Occipital lobe (tissue), 2 donors: ENCODE results near the gene COBLL1. TPM values are rescaled to one million over a fixed set of nuclear protein-coding genes. Genes with fewer than 3 reads are reported as not detected.

Experiments
- DNase-seq: peaks from one replicate; lab custom pipeline; 2025; lab: John Stamatoyannopoulos, UW
- total RNA-seq: library from RNA; depleted of rRNA; stranded (reverse); fragments of >200 nt; gene quantifications from one replicate; pipeline ENCODE4 v1.2.3, GENCODE V29; 2014

Gene COBLL1
- total RNA-seq, 1 donor from 2014 or later: 10.8 TPM

DNA sequence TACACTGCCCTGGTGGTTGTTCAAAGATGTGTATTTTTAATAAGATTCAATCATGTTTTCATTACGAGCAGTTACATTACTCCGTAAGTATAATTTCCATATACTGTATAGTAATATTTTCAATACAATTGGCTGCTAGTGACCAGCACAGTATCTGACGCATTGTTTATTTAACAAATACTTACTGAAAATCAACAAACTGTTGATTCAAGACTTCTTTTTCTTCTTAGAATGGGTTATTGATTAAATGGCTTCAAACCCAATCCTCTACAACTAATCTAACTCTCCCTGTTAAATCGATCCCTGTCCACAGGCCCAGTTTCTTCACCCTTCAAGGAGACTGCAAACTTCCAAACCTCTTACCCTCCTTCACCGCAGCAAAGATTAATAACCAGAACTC lies 18.5 kb downstream of the COBLL1 start:
- DNase-seq: no peak

DNA sequence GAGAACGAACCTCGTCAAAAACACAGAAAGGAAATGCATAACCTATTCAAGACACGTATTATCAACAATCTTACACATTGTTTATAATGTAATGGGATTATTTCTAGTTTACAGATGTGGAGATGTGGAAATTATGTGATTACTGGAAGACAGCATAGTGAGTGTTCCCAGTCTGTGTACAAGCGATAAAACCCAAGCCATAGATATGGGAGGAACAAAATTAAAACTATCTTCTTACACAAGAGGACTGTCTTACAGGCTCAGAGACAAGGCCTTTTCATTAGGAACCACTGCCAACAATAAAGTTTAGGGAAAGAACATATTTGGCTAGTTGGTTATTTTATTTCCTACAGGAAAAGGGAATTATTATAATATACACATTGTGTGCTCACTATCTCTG lies 20.3 kb downstream of the COBLL1 start:
- DNase-seq: no peak

DNA sequence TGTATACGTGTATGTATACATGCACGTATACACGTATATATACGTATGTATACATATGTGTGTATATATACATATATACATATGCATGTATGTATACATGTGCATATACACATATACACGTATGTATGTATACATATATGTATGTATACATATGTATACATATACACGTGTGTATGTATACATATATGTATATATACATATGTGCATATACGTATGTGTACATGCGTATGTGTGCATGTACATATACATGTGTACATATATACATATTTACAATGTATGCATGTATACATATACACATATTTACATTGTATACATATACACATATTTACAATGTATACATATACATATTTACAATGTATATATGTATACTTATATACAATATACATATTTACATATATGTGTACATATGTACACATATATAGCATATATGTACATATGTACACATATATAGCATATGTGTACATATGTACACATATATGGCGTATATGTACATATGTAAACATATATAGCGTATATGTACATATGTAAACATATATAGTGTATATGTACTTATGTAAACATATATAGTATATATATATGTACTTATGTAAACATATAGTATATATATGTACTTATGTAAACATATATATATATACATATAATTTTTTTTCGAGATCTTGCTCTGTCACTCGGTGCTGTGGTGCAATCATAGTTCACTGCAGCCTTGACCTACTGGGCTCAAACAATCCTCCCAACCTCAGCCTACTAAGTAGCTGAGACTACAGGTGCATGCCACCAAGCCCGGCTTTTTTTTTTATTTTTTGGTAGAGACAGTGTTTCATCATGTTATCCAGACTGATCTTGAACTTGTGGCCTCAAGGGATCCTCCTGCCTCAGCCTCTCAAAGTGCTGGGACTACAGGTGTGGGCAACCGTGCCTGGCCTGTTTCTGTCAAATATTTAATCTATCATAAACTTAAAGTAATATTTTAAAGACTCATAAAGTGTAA lies 23.2 kb downstream of the COBLL1 start:
- DNase-seq: no peak

- no peak for DNase-seq
Observed at GRCh38 chr2:164816900-164817299, 24.7 kb downstream of the COBLL1 start.

GRCh38 chr2:164816046-164816445 lies 25.6 kb downstream of the COBLL1 start:
- no peak for DNase-seq

DNA sequence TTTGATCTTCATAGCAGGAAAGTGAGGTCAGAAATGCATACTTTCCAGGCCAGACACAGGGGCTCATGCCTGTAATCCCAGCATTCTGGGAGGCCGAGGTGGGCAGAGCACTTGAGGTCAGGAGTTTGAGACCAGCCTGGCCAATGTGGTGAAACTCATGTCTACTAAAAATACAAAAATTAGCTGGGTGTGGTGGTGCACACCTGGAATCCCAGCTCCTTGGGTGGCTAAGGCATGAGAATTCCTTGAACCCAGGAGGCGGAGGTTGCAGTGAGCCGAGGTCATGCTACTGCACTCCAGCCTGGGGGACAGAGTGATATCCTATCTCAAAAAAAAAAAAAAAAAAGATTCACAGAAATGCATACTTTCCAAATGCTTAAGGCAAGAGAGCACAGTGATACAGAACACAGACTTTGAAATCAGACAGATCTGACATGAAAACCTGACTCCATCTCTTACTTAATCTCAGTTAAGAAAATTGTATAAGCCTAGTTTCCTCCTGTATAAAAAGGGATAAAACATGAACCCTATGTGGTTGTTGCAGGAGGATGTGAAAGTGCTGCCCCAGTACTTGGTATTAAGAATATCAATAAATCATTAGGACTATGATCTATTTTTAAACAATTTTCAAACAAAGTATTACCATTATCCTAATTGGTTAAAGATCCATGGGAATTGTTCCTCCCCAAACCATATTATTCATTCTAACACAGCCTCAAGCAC lies 26.4 kb downstream of the COBLL1 start:
- no peak for DNase-seq

GRCh38 chr2:164813535-164813934 lies 28.1 kb downstream of the COBLL1 start:
- no peak for DNase-seq

DNA sequence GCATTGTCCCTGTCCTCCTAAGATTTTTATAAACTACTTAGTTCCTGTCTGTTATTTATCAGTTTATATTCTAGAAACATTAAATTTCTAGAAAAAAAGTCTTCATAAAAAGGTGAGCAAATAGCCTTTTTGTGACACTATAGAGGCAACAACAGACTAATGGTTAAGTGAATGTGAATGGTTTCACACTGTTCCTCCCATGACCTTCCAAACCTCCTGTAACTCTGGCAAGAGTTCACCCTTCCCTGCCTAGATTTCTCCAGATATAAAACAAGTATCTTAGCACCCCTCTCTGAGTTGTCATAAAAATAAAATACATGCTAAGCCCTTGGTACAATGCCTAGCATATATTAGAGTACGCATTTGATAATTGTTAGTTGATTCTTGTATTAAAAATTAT lies 29.2 kb downstream of the COBLL1 start:
- DNase-seq: no peak

GRCh38 chr2:164811819-164812218 lies 29.8 kb downstream of the COBLL1 start:
- no peak for DNase-seq

DNA sequence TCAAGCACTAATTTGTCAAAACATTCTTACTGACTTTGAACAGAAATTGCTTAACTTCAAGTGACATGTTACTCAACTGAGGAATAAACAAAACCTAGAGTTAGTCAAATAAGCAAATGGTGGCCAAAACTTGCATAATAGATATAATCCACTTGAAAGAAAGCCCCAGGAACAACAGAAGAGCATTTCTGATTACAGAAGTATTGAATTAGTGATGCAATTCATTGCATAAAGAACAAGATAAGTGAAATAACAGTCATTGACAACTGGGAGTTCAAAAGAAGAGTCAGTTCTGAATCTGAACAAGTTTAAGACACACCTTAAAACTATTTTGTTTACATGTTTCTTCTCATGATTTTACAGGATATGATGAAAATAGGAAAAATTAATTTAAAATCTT lies 30.8 kb downstream of the COBLL1 start:
- no peak for DNase-seq

DNA sequence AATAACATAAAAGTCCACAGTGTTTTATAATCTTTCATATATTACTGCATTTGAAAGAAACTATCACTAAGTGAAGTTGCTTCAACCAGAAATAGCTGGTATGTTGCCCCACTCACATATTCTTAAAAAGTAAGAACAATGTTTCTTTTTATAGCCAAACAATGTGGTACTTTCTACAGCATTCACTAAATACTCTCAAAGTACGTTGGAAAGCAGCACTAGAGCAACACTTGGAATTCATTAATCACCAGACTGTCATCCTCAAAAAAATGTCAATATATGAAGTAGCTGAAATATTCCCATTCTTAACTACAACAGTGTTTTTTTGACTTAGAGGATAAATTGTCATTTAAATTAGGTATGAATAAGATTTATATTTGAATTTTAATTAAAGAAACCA lies 32.8 kb downstream of the COBLL1 start:
- DNase-seq: no peak

DNA sequence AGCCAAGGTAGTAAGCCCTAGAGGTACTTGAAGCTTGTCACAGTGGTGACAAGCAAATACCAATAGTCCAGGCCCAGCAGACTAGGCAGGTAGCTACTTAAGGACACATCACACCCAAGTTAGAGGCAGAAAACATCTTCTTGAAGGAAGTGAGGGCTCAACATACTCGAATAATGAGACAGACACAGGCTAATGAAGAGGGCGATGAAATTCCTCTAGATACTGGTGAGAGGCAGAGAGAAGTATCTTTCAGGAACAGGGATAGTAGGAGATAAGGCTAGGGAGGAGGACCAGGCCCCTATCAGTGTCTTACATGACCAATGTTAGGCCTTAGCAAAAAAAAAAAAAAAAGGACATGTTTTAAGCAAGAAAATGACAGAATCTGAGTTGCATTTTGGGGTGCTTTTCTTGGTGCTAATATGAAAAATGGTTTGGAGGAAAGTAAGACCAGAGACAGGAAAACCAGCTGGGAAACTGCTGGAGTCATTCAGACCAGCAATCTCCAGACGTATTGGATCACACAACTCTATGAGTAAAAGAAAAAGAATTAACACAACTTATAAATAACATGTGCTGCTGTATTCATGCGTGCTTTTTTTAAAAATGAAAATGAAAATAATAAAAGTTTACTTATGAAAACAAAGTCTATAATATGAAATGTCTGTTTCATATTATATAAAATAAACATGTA lies 37.7 kb downstream of the COBLL1 start:
- DNase-seq: no peak

DNA sequence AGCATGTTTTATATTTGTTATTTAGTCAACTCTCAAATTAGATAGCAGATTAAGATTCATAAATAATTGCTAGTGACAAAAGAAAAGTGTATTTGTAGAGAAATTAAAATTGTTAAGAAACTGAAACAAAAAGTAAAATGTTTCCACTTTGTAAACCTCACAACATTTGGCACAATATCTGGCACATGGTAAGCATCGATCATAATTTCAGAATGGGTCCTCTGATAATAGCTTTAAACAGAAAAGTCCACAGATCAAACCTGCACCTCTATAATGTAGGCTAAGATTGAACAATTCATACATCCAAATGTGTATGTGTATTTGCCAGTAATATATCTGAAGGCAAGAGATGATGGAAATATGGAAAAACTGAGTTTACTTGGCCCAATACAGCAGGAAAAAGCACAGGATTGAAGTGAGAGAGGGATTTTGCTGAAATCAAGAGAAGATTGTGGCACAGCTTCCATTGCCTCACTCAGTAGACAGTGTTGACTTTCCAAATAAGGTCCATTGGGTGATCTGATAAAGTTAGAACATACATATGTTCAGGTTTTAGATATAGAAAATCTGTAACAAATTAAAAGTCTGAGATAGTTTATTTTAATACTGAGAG lies 39.4 kb downstream of the COBLL1 start:
- no peak for DNase-seq

GRCh38 chr2:164800572-164800971 lies 41.1 kb downstream of the COBLL1 start:
- DNase-seq: no peak

DNA sequence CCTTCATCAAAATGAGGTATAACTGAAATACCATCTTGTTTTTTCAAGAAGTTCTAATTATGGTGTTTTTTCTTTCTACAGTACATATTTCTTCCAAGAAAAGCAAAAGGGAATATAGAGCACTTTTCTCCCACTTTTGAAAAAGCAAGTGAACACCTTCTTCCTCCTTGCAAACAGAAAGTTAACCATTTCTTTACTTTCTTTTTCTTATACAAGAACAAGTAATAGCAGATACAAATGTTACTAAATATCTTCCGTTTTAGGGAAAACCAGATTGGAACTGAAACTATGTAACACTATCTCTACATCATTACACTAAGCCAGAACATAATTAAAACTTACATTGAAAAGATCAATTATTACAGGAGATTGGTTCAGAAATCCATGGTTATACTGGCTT lies 44.0 kb downstream of the COBLL1 start:
- DNase-seq: no peak

GRCh38 chr2:164796999-164797398 lies 44.6 kb downstream of the COBLL1 start:
- no peak for DNase-seq

GRCh38 chr2:164794432-164795231 lies 47.0 kb downstream of the COBLL1 start:
- DNase-seq: no peak

- DNase-seq: no peak
Observed at GRCh38 chr2:164794016-164794415, 47.6 kb downstream of the COBLL1 start.

DNA sequence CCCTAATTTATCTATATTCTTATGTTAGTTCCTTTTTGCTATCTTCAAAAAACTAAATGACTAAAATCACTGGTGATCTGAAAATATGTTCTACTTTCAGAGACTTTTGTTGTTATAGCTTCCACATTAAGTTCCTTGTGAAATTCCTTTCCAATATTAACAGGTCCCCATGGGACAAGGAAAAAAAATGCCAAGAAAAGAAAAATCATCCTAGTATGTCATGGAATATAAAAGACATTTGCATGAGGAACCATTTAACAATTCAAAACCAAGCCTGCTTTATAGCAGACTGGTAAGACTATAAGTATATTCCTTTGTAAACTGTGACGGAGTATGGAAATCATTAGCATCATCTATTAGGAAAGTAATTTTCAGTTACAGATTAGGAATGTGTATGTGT lies 48.1 kb downstream of the COBLL1 start:
- no peak for DNase-seq

DNA sequence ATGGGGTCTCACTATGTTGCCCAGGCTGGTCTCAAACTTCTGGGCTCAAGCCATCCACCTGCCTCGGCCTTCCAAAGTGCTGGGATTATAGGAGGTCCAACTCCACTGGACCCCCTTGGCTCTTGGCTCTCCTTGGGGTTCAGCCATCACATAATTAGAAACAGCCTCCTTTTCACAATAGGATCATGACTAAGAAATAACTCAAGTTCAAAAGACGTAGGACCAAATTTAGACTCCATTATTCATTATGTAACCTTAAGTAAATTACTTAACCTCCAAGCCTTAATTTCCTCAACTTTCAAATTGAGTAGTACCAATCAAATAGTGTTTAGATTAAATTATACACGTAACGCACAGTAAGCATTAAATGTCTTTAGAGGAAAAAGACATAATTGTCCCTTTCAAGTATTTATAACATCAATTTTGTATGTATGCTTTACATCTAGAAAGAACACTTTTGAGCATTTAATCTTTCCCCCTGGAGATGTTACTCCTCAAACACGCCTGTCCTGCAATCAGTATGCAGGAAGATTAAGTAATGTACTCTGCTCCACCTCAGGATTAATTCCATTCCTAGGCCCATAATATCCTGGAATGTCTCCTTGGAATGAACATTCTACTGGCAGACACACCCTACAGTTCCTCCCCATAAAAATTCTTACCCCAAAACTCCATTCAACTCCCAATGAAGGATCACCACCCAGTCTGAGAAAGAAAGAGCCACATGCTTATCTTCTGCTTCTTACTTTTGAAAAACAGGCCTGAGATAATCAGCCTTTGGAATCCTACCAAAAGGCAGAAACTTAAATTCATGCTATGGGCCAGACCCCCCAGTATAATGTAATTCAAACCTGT lies 49.1 kb downstream of the COBLL1 start:
- no peak for DNase-seq
